Eye (tissue), 1 donor: ENCODE measurements around the gene GHDC.

Experiments used
- DNase-seq: peaks from one replicate; pipeline ENCODE4 v3.0.0-alpha.2; 2015

The GHDC gene

GRCh38 chr17:42182927-42183734, 11.2 kb downstream of the GHDC start:
- no peak for DNase-seq

- no peak for DNase-seq
Observed at GRCh38 chr17:42181851-42182207, 12.5 kb downstream of the GHDC start.

- peak; percentile 72 for DNase-seq
Observed at GRCh38 chr17:42180922-42181850, 13.1 kb downstream of the GHDC start, which contains the start of gene KCNH4. TSS of gene KCNH4 (minus strand) at chr17:42181142. CDS start at chr17:42180945, 197 bp downstream.

- no peak for DNase-seq
Observed at GRCh38 chr17:42180411-42180921, 13.8 kb downstream of the GHDC start.

GRCh38 chr17:42179911-42180410, 14.3 kb downstream of the GHDC start:
- DNase-seq: peak; percentile 88

- no peak for DNase-seq
Observed at GRCh38 chr17:42179335-42179734, 15.0 kb downstream of the GHDC start.

- no peak for DNase-seq
Observed at GRCh38 chr17:42178817-42179216, 15.5 kb downstream of the GHDC start.

- no peak for DNase-seq
Observed at GRCh38 chr17:42177684-42178083, 16.6 kb downstream of the GHDC start.

GRCh38 chr17:42174126-42174783, 20.0 kb downstream of the GHDC start:
- no peak for DNase-seq

- no peak for DNase-seq
Observed at GRCh38 chr17:42171831-42172230, 22.5 kb downstream of the GHDC start.

- no peak for DNase-seq
Observed at GRCh38 chr17:42169351-42169750, 24.9 kb downstream of the GHDC start.

- no peak for DNase-seq
Observed at GRCh38 chr17:42167807-42168206, 26.5 kb downstream of the GHDC start.

GRCh38 chr17:42166196-42166763, 28.0 kb downstream of the GHDC start:
- no peak for DNase-seq

- no peak for DNase-seq
Observed at GRCh38 chr17:42165751-42166150, 28.5 kb downstream of the GHDC start.

- DNase-seq: no peak
Observed at GRCh38 chr17:42163696-42164407, 30.4 kb downstream of the GHDC start.

GRCh38 chr17:42163113-42163512, 31.2 kb downstream of the GHDC start:
- DNase-seq: no peak

GRCh38 chr17:42160531-42160910, 33.8 kb downstream of the GHDC start:
- DNase-seq: no peak

GRCh38 chr17:42159796-42160530, 34.3 kb downstream of the GHDC start:
- no peak for DNase-seq

GRCh38 chr17:42155614-42156045, 38.7 kb downstream of the GHDC start:
- DNase-seq: peak; percentile 34

- DNase-seq: no peak
Observed at GRCh38 chr17:42153919-42154742, 40.2 kb downstream of the GHDC start.
